Keratinocyte (primary cell): ENCODE results near the gene CCDC148.

ENCODE experiments used
- EZH2 ChIP-seq: IDR thresholded peaks from one replicate; pipeline ENCODE4 v1.6.1; 2012; ENCODE audit warnings: inconsistent platforms, mild to moderate bottlenecking, low read length, moderate library complexity
- TF ChIP-seq, protein P1 (sequence below), 3 experiments: IDR thresholded peaks in 1 of 3; conservative IDR thresholded peaks in 1 of 3; optimal IDR thresholded peaks in 1 of 3; 2 replicates in 2 of 3; 3 replicates in 1 of 3; pipeline versions ENCODE3 to v1.5.1; 2011; ENCODE audit warnings: low read length in 3 of 3, mild to moderate bottlenecking in 3 of 3, moderate library complexity in 2 of 3, control low read depth in 1 of 3, inconsistent platforms in 1 of 3; ENCODE audit not compliant: insufficient read depth in 2 of 3; ENCODE audit errors: extremely low read depth in 1 of 3

DNA sequence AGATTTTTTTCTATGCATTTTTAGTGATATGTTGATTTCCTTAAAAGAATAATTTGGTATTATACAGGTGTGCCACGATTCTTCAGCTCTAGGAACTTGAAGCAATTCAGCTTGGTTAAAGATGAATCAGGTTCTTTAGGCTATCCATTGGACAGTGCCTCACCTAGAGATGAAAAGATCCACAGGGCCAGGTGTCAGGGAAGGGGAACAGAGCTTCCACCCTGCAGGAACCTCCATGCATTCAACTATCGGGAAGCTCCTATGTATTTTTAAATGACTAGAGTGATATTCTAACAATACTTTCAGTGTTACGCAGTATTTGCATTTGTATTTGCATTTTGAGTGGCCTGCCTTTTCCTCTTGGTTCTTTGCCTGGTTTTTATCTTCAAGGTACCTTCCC lies 40.4 kb upstream of the CCDC148 start:
- TF ChIP-seq, protein P1, sequence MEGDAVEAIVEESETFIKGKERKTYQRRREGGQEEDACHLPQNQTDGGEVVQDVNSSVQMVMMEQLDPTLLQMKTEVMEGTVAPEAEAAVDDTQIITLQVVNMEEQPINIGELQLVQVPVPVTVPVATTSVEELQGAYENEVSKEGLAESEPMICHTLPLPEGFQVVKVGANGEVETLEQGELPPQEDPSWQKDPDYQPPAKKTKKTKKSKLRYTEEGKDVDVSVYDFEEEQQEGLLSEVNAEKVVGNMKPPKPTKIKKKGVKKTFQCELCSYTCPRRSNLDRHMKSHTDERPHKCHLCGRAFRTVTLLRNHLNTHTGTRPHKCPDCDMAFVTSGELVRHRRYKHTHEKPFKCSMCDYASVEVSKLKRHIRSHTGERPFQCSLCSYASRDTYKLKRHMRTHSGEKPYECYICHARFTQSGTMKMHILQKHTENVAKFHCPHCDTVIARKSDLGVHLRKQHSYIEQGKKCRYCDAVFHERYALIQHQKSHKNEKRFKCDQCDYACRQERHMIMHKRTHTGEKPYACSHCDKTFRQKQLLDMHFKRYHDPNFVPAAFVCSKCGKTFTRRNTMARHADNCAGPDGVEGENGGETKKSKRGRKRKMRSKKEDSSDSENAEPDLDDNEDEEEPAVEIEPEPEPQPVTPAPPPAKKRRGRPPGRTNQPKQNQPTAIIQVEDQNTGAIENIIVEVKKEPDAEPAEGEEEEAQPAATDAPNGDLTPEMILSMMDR (optimal IDR thresholded peaks at IDR 0.05 in 1 of 3, IDR thresholded peaks at IDR 0.05 in 1 of 3, conservative IDR thresholded peaks at IDR 0.05 in 1 of 3; ENCODE audit: extremely low read depth in 1 of 3, insufficient read depth in 2 of 3, low read length in 3 of 3), result no peak
- no peak for TF ChIP-seq EZH2
